Stimulated activated CD8-positive, alpha-beta memory T cell treated with anti-CD3 and anti-CD28 coated beads, Interleukin-12 subunit alpha, Interleukin-12 subunit beta, amount 100 ng/mL, for 24 hours (primary cell): ENCODE measurements around the gene UBAC1.

ENCODE experiments used
- DNase-seq: peaks from one replicate; pipeline ENCODE4 v3.0.0-alpha.2; 2020; ENCODE audit errors: extremely low read depth

The UBAC1 gene

DNA sequence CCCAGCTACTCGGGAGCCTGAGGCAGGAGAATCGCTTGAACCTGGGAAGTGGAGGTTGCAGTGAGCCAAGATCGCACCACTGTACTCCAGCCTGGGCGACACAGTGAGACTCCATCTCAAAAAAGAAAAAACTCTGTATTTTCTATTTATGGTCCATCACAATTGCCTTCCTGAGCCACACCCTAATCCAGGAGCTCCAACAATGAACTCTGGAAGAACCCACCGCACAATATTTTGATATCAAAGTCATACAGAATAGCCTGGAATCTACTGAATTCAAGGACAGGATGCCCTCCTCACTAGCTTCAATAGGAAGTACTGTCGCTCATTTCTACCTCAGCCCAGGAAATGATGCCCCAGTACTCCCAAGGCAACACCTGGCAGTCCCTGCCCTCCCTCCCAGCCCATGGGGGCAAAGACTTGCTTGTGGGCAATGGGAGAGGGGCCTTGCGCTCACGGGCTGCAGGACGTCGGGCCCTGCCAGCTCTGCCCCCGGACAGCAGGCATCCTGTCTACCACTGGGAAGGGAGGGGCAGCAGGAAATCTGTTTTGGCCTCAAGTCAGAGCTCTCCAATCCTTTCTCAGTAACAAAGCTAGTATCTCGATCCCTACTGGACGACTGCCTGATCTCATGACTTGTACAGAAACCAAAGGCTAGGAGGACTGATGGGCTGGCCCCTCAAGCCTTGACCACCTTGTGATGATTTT lies 19.7 kb downstream of the UBAC1 start:
- no peak for DNase-seq

DNA sequence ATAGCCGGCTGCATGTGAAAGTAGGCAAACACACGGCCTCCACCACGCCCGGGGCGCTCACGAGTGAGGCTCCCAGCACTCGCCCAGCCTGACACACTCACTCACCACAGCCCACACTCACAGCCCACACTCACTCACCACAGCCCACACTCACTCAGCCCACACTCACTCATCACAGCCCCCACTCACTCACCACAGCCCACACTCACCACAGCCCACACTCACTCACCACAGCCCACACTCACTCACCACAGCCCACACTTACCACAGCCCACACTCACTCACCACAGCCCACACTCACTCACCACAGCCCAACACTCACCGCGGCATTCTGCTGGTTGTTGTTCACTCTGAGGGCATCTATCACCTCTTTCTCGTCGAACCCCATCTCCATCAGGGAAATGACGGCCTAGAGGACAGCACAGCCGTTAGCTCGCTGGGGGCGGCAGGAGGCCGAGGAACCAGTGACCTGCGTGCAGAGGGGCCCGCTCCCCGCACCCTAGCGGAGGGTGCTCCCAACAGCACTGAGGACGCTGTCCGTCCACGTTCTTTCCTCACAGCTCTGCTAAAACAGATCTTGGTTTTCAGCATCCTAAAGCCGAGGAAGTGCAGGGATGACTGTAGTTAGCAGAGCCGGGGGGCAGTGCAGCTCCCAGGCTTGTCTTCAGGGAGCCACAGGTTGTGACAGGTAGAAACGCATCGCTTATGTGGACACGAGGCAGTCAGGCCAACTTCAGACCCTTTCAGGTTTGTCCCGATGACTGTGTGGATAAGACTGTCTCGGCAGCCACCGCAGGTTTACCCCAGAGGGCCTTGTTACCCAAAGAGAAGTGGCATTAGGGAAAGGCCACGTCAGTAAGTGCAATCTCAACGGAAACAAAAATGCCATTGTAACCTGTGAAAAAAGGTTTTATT lies 21.6 kb downstream of the UBAC1 start:
- no peak for DNase-seq

DNA sequence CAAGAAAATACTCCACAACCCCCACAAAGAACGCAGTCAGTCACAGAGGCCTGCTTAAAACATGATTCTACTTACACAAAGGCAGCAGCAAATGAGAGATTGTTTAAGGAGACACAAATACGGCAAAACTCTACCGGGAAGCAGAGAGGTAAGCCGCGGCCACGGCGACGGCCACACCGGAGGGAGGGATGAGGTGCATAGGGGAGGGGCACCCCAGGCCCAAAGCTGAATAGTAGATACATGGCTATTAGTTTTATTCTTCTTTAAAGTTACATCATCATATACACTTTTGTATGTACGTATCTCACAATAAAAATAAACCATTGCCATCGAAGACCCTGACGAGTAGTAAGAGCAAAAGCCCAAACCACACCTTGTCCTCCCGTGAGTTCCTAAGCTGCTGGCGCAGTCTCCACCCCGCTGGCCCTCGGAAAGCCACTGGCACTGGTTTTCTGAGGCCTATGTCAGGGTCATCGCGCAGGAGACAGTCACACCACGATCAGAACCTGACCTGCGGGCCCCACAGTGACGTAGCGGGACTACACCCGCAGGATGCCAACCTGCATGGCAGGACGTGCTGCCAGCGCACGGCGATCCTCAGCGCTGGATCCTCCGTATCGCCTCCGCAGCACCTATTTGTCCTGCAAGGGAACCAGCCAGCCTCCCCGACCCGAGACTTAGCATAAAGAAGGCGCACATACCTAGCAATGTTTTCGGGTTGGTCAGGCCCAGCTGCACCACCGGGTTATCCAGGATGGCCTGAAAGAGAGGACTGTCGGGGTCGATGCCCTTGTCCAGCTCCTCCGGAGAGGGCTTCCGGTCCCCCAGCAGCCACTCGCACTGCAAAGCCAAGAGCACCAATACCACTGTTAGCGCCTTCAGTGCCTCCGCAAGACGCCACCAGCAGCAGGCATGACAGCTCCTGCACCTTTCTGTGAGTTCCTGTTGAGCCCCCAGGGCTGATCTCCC lies 23.4 kb downstream of the UBAC1 start:
- no peak for DNase-seq

DNA sequence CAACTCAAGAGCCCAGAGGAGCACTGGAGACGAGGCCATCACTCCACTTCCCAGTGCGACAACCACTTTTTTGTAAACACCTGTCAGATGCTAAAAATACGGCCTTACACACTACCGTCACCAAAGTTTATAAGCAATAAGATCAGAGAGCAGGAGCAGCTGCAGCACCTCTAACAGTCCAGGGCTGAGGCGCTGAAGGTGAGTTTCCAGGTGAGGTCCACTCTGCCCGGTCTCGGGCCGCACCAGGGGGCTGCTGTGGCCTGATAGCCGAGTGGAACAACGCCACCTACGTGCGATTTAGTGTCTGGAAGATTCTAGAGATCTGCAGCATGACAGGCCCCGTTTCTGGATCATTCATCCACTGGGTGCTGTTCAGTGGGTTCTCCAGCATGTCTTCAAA lies 28.1 kb downstream of the UBAC1 start:
- no peak for DNase-seq

DNA sequence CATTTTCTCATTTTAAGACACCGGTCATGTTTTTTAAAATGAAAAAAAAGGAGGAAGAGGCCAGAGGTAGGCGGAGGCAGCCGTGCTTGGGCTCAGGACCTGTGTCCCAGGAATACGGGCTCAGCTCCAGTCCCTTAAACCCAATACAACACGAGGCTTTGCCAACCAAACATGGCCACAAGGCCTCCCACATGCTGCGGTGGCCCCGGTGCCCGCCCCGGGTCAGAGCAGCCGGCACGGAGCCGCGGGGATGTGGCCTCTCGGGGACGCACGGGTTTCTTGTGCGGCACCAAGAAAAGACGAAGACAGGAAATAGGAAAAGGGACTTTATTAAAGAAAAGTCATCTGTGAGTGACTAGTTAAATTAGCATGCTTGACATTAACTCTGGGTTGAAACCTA lies 28.5 kb downstream of the UBAC1 start:
- DNase-seq: no peak

DNA sequence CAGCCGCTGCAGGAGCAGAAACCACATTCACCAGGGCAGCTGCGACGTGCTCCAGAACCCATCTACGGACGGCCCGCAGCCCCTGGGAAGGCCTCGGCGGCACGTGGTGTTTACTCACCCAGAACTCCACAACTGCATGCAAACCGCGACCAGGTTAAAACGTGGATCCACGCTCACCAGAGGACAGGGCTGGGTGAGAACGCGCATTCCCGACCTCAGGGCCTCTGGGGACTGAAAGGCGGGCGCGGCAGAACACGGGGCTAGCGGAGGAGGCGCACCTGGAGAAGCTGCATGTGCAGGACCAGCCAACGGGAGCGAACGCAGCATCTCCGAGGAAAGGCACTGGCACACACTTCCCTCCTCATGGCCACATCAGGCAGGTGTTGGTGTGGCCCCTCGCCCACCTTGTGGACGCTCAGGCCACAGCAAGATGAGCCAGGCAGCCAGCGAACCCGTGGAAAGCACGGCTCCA lies 29.8 kb downstream of the UBAC1 start:
- no peak for DNase-seq

DNA sequence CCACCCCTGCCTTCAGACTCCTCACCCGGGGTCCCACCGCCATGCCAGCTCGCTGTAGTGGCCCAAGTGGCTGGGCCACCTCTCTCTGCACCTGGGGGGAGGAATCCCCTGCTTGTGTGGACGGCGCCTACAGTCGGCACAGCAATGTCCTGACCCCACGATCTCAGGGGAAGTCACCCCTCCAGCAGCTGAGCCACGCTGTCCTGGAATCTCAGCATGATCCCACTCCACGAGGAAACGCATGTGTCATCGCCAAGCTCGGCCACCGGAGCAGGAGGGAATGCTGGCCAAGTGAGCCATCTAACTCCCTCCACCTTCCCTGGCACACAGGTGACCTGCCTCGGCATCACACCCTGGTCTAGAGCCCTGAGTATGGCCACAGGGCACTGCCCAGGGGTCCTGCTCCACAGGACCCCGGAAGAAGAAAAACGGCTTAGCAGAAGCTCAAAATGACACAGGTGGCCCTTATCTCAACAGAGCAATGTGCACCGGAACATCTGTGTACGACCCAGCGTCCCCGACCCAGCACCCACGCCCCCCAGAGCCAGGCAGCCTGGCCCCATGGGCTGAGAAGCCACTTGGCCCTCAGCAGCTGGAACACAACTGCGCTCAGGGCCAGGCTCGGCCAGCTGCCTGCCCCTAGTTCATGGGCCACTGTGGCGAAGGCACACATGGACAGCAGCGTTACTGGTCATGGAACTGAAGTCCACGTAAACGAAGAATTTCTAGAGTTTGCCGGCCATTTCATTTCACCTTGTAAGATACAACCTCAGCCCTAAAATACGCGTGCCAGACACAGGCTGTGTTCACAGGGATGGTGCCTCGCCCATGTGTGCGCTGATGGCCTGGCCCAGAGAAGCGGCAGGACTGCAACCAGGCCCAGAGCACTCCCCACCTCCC lies 30.5 kb downstream of the UBAC1 start:
- DNase-seq: no peak

DNA sequence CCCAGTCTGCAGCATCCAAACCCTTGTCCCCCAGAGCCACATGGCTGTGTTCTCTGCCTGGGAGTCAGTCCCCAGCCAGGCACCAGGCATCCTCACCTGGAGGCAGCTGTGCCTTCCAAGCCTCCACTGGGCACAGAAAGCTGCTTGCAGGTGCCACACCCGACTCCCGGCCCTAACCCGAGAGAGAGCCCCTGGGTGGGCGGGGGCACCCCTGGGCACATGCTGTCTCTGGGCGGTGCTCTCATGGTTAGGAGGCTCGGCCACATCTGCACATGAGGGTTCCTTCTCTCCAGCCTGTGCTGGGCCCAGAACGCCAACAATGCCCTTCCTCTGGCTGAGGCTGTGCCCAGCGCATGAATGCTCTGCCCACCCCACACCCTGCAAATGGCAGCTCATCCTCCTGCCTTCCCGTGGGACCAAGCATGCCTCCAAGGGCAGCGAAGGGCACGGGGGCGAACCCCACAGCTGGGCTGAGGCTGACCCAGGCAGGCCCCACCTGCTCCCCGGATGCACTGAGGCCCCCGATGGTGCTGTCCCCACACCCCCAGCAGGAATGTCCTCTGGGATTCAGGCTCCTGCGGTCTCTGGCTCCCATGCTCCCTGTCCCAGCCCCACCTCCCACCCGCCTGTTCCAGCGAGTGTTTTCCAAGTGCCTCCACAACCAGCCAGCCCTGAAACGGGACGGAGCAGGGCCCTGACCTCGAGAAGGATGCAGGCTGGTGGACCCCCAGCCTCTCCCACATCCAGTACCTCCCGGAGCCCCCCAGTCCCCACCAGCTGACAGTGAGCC lies 31.3 kb downstream of the UBAC1 start:
- DNase-seq: no peak

DNA sequence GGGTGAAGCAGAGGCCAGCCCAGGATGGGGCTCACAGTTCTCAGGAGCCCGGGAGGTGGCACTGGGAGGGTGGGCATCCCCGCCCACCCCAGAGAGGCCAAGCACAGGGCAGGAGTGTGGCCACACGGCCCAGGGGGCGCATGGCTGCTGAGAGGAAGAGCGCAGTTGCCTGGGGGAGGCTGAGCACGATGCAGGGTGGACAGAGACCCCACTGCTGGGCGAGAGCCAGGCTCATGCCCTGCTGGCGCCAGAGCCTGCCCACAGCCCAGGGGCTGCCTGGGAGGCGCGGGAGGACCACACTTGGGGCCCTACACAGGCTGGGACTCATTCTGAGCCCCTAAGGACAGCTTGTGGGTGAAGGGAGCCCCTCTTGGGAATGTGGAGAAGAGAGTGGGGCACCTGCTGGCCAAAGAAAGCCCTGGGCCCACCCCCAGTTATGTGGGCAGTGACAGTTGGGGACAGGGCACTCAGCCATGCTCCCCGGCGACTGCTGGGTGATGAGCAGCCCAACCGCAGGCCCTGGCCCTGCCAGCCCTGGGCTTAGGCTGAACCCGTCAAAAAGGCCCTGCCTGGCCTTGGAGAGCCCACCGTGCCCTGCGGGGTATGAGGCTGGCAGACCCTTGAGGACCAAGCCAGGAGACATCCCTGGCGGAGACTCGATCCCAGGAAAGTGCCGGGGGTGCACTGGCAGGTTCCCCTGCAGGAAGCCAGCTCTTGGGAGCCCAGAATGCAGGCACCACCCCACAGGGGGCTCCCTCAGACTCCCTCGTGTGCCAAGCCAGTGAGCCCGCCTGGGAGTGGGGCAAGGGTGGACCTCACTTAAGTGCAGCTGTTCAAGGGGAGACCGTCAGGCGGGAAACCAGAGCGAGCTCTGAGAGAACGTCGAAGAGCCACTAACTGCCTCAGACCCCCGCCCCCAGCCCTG lies 32.2 kb downstream of the UBAC1 start:
- DNase-seq: no peak

DNA sequence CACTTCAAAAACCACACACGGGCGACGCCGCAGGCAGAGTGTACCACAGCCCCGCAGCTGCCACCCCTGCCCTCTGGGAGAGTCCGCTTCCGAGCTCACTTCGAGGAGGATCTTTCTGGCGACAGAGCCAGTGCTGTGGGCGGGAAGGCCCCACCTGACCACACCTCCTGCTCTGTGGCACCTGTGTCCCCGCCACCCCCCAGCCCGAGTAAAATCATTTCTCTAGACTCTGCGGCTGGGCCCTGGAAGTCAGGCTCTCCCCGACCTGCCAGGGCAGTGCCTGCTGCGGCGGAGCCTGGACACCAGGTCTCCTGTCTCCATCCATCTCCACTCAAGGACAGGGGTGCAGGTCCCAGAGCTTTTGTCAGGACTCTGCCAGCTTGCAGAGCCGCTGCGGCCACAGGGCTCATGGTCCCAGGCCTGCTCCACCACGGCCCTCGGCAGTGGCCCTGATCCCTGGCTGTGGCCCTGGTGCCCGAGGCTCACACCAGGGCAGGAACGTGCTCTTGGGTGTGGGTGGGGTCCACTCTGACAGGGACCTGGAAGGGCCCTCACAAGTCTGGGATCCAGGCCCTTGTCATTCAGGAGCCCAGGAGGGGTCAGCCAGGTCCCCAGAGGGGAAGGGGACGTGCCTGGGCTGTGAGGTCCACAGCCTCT lies 33.0 kb downstream of the UBAC1 start:
- DNase-seq: no peak

DNA sequence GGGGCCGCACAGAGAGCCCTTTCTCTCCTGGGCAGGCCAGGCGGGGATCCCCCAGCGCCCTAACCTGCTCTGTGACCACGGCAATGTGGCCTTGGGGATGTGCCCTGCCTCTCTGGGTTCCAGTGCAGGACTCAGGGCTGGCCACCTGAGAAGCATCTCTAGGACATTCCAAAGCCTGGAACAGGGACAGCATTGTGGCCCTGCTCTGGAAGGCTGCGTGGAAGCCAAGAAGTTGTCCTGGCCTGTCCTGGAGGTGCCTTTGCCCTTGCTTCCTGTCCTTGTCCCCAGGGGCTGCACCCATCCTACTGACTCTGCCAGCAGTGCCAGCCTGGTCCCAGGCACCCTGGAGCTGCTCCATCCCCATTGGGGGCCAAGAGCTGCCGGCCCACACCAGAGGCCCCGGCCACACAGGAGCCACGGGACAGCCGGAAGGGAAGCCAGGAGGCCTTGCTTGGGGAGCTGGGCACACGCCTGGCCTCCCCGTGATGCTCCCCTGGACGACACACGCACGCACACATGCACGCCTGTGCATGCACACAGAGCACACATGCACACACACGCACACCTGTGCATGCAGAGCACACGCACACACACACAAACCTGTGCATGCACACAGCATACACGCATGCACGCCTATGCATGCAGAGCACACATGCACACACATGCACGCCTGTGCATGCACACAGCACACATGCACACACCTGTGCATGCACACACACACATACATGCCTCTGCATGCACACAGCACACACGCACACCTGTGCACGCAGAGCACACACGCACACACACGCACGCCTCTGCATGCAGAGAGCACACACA lies 33.8 kb downstream of the UBAC1 start:
- DNase-seq: no peak

DNA sequence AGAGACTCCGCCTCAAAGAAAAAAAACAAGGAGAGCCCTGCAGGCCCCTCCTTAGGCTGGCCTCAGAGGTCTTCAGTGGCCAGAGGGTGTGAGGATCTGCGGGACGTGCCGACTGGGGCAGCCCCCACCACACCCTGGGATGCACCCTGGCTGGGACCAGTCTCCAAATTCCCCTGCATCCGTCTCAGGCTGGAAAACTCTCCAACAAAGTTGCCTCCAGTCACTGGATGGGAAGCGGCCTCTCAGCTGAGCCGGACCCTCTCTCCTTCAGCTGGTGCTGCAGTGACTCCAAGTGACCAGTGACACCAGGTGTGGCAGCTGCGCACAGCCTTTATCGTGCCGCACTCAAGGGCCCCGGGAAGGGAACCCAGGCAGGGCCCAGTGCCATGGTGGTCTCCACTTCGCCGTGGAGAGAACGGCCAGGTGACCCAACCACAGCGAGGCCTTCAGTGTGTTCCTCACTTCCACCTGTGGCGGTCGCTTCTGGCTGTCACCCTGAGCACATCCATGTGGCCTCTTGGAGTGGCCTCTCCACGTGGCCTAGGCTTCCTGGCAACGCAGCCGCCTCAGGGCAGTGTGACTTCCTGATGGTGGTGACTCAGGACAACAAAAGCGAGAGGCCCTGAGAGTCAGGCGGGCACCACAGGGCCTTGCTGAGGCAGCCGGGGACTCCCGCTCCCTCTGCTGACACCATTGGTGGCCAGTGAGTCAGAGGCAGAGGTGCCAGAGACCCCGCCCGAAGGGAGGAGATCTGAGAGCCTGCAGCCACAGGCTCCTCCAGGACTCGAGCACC lies 34.6 kb downstream of the UBAC1 start:
- DNase-seq: peak; percentile 61

DNA sequence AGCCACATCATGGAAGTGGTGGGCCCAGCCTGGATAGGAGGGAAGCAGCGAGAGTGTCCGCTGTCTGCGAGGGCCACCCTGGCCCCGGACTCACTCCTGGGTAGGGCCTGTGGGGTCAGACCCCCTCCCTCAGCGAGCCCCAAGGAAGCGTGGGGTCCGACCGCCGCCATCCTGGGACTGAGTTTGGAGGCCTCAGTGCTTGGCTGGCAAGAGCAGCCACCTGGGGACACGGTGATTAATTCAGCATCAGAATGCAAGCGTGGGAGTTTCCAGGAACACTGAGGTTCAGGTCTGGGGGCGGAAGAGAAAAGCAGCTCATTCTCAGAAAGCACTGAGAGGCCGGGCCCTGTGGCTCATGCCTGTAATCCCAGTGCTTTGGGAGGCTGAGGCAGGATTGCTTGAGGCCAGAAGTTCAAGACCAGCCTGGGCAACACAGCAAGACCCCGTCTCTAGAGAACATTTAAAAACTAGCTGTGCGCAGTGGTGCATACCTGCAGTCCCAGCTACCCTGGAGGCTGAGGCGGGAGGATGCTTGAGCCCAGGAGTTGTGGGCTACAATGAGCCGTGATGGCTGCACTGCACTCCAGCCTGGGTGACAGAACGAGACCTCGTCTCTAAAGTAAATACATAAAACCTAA lies 35.6 kb downstream of the UBAC1 start:
- DNase-seq: peak; percentile 52

DNA sequence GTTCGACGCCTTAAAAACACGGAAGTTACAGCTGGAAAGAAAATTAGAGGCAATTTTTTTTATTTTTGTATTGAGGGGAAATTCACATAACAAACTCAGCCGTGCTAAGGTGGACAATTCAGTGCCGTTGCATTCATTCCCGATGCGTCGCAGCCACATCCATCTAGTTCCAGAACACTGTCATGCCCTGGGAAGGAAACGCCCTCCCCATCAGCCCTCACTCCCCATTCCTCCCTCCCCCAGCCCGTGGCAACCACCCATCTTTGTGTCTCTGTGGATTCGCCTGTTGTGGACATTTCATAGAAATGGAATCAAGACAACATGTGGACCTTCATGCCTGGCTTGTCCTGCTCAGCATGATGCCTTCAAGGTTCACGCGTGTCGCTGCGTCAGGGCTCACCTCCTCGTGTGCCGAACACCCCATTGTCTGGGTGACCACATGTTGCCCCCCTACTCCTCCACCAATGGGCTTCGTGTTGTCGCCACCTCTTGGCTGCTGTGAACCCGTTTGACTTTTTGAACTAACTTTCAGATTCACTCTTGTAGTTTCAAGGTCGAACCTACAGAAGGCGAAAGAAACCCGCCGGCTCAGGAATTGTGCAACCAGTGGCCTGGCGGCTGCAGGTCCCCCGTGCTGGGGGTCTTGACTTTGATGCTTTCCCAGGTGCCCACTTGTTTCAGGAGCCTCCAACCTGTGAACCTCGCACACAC lies 36.4 kb downstream of the UBAC1 start:
- DNase-seq: no peak

DNA sequence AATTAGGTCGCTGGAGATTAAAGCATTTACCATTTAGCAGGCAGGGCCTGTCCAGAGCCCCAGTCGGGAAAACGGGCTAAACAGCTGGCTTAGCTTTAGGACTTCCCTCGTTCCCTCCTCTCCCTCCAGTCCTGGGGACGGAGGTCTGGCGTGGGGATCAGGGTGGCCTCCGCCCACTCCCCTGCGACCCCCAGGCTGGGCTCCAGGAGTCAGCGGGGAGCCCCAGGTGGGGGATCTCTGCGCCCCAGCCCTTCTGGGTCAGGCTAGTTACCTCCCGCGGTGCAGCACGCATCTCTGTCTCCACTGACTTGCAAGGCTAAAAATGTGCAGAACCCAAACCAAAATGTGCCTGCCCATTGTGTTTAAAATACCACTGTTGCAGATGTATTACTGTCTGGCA lies 37.7 kb downstream of the UBAC1 start:
- DNase-seq: no peak
